NCI-H1930 (cell line): ENCODE results near the gene RPS21.

Experiments used
- DNase-seq, 2 experiments: peaks; one replicate each; lab custom pipeline; 2025; lab: John Stamatoyannopoulos, UW

The RPS21 gene

GRCh38 chr20:62410746-62411478 lies 24.0 kb downstream of the RPS21 start:
- DNase-seq, result peak in 1 of 2 experiments; percentile 19

GRCh38 chr20:62411479-62412193 lies 24.7 kb downstream of the RPS21 start:
- DNase-seq, result no peak

- no peak for DNase-seq
These were observed 25.5 kb downstream of the RPS21 start for GRCh38 chr20:62412194-62413024.

- no peak for DNase-seq
These were observed 26.2 kb downstream of the RPS21 start for GRCh38 chr20:62413025-62413570.

- no peak for DNase-seq
These were observed 27.1 kb downstream of the RPS21 start for GRCh38 chr20:62413896-62414481.

- no peak for DNase-seq
These were observed 28.6 kb downstream of the RPS21 start for GRCh38 chr20:62415354-62416111.

- no peak for DNase-seq
These were observed 30.0 kb downstream of the RPS21 start for GRCh38 chr20:62416651-62417637.

- no peak for DNase-seq
These were observed 31.2 kb downstream of the RPS21 start for GRCh38 chr20:62417981-62418708.

- DNase-seq, result no peak
These were observed 32.0 kb downstream of the RPS21 start for GRCh38 chr20:62418709-62419487.

GRCh38 chr20:62419759-62420158 lies 32.9 kb downstream of the RPS21 start:
- no peak for DNase-seq

- no peak for DNase-seq
These were observed 34.2 kb downstream of the RPS21 start for GRCh38 chr20:62420846-62421715.

GRCh38 chr20:62421716-62421990 lies 34.8 kb downstream of the RPS21 start:
- DNase-seq, result no peak

GRCh38 chr20:62422636-62423325 lies 35.9 kb downstream of the RPS21 start:
- no peak for DNase-seq

- DNase-seq, result no peak
These were observed 36.4 kb downstream of the RPS21 start for GRCh38 chr20:62423326-62423706.

GRCh38 chr20:62424249-62425107 lies 37.6 kb downstream of the RPS21 start:
- no peak for DNase-seq
